ENCODE measurements around the gene KCNQ4. TPM values are rescaled to one million over a fixed set of nuclear protein-coding genes. Genes with fewer than 3 reads are reported as not detected.

Gene KCNQ4
- polyA plus RNA-seq, 2 of the 4 experiments (the other 2 are of a cell fraction) = 0.08 to 0.17 TPM

GRCh38 chr1:40823345-40823744, 39.8 kb downstream of the KCNQ4 start:
- no peaks in the 10 kb centered on the region for H3K9me3 ChIP-seq
- DNase-seq (ENCODE audit: low read depth in 1 of 2, low spot score in 1 of 2) (no peak), ATAC-seq (no peak), FAIRE-seq (no peak)
- WGBS (ENCODE audit: missing lambda C conversion rate) = 81% methylated on average over 4 of the region's 4 CpGs
- ChIA-PET CTCF (interaction anchor here (1.2 to 1.7 kb wide), 2 partner anchors 9 to 24 kb away, joined by 3 to 4 read pairs; no protein-coding TSS in a partner anchor), POLR2A (no interaction called here)
- peak overlapping the region in 1 of 2 experiments; percentile 81; a peak in 2 of 6 replicates for H3K27ac ChIP-seq
- H3K4me1 ChIP-seq = peaks cover 22% of the 10 kb centered on the region
- H3K4me2 ChIP-seq = no peak overlapping the region
- TF ChIP-seq HOXB13 (CRISPR knock-in tag; IDR thresholded peaks at IDR 0.05; ENCODE audit: low read depth) (no peak), TP53 (CRISPR knock-in tag; IDR thresholded peaks at IDR 0.05) (no peak)
- H3K4me3 ChIP-seq = no peak overlapping the region

DNA sequence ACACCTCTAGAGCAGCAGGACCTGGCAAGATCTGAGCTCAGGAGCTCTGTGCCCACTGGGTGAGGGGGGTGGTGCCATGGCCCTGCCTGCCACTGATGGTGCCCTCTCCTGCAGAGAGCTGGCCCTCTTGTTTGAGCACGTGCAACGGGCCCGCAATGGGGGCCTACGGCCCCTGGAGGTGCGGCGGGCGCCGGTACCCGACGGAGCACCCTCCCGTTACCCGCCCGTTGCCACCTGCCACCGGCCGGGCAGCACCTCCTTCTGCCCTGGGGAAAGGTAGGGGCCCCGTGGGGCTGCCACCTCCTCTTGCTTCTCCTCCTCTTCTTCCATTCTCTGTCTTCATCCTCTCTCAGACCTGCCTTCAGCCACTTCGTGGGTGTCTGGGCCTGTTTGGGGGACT, 40.4 kb downstream of the KCNQ4 start:
- no peak overlapping the region for H3K4me3 ChIP-seq
- WGBS (ENCODE audit: missing lambda C conversion rate) = 83% methylated on average over 14 of the region's 17 CpGs
- no peak for TF ChIP-seq MAX (IDR thresholded peaks at IDR 0.05)
- TF ChIP-seq CBX2 (IDR thresholded peaks at IDR 0.05; ENCODE audit: borderline replicate concordance, low read depth) = no peak
- TF ChIP-seq, protein P1, sequence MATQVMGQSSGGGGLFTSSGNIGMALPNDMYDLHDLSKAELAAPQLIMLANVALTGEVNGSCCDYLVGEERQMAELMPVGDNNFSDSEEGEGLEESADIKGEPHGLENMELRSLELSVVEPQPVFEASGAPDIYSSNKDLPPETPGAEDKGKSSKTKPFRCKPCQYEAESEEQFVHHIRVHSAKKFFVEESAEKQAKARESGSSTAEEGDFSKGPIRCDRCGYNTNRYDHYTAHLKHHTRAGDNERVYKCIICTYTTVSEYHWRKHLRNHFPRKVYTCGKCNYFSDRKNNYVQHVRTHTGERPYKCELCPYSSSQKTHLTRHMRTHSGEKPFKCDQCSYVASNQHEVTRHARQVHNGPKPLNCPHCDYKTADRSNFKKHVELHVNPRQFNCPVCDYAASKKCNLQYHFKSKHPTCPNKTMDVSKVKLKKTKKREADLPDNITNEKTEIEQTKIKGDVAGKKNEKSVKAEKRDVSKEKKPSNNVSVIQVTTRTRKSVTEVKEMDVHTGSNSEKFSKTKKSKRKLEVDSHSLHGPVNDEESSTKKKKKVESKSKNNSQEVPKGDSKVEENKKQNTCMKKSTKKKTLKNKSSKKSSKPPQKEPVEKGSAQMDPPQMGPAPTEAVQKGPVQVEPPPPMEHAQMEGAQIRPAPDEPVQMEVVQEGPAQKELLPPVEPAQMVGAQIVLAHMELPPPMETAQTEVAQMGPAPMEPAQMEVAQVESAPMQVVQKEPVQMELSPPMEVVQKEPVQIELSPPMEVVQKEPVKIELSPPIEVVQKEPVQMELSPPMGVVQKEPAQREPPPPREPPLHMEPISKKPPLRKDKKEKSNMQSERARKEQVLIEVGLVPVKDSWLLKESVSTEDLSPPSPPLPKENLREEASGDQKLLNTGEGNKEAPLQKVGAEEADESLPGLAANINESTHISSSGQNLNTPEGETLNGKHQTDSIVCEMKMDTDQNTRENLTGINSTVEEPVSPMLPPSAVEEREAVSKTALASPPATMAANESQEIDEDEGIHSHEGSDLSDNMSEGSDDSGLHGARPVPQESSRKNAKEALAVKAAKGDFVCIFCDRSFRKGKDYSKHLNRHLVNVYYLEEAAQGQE (IDR thresholded peaks at IDR 0.05) = no peak
- TF ChIP-seq BCL3 (IDR thresholded peaks at IDR 0.05) = no peak
- no peak for TF ChIP-seq HOXB5 (CRISPR knock-in tag; IDR thresholded peaks at IDR 0.05)
- TF ChIP-seq RAD21 (conservative IDR thresholded peaks at IDR 0.05 in 1 of 2, IDR thresholded peaks at IDR 0.05 in 1 of 2) = no peak
- TF ChIP-seq CTCF (IDR thresholded peaks at IDR 0.05) = no peak
- no peak for TF ChIP-seq POLR2AphosphoS2 (conservative IDR thresholded peaks at IDR 0.05; ENCODE audit: low read length)
- no peak for TF ChIP-seq HOXB13 (CRISPR knock-in tag; IDR thresholded peaks at IDR 0.05; ENCODE audit: low read depth)
- TF ChIP-seq MAZ (IDR thresholded peaks at IDR 0.05; ENCODE audit: borderline replicate concordance, low read depth, low read length) = no peak
- TF ChIP-seq CHD4 (IDR thresholded peaks at IDR 0.05; ENCODE audit: borderline replicate concordance) = no peak
- no peak for FAIRE-seq
- H3K4me2 ChIP-seq = peak overlapping the region; percentile 63
- no peaks in the 10 kb centered on the region for H3K9me3 ChIP-seq
- peak overlapping the region; percentile 35 to 81; a peak in 4 of 6 replicates for H3K27ac ChIP-seq
- H3K4me1 ChIP-seq = peaks cover 22% of the 10 kb centered on the region
- ATAC-seq = no peak
- ChIA-PET CTCF (interaction anchor here (0.6 to 1.7 kb wide), 6 partner anchors 9 to 392 kb away, joined by 3 to 5 read pairs (median 4); partner anchors contain the start of gene CITED4), POLR2A (no interaction called here)
- no peak for DNase-seq (ENCODE audit: low read depth in 1 of 2, low spot score in 1 of 2)

DNA sequence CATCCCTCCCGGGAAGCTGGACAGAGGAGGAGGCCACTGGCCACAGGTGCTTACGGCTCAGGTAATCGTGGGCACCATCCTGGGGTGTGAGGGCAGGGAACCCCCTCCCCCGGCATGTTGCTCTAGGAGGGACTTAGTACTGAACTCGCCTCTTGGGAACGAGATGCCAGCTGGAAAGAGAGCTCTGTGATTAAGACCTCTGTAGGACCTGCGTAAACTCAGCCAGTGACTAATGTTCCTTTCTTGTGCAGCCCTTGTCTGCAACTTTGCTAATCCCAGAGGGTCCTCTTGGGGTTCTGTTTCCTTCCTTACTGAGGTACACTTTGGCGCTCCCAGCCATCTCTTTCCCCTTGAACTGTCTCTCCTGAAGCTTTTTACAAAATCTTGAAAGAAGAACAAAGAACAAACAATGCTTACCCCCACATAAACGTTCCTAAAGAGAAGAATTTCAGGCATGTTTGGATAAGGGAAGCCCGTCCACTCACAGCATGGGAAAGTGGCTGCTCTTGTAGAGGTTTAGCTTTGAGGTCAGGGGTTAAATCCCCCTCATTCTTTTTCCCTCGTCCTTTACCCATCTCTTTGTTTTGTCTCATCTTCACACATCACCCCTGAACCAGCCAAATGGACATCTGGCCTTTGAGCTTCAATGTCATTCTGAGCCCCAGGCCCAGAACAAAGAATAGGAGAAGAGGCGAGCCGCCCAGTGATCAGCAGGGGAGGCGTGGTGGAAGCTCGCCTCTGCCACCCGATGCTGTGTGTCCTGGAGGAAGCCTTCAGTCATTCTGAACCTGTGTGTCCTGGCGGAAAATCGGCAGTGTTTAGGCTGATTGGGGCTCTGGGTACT, 41.2 kb downstream of the KCNQ4 start:
- H3K4me2 ChIP-seq = peak overlapping the region; percentile 63
- H3K27ac ChIP-seq = peak overlapping the region; percentile 50 to 81; a peak in 5 of 6 replicates
- peak in 1 of 2 experiments; percentile 36 for DNase-seq (ENCODE audit: low read depth in 1 of 2, low spot score in 1 of 2)
- no peak for TF ChIP-seq MAFK (IDR thresholded peaks at IDR 0.05; ENCODE audit: partially characterized antibody)
- CTCF ChIA-PET = interaction anchor here (0.6 to 1.5 kb wide), 5 partner anchors 19 to 393 kb away, joined by 3 to 5 read pairs (median 3); partner anchors contain the start of gene CITED4
- POLR2A ChIA-PET = no interaction called here
- peak; percentile 37 to 71; a peak in 3 of 6 replicates for ATAC-seq
- WGBS (ENCODE audit: missing lambda C conversion rate) = 44% methylated on average over 12 of the region's 18 CpGs
- H3K4me3 ChIP-seq = no peak overlapping the region
- H3K9me3 ChIP-seq = no peaks in the 10 kb centered on the region
- peaks cover 22% of the 10 kb centered on the region for H3K4me1 ChIP-seq
- FAIRE-seq = no peak
